NT2/D1 (cell line): ENCODE results near the gene CDH8.
A peak's percentile ranks its signal among the peaks of the same experiment; 100 is the strongest.

Source experiments
- DNase-seq: peaks from one replicate; pipeline ENCODE4 v3.0.0-alpha.2; 2011; ENCODE audit warnings: low read depth, low spot score
- H3K27me3 ChIP-seq: 2 replicates; pipeline ENCODE4 v1.6.0; 2011; ENCODE audit warnings: mild to moderate bottlenecking; ENCODE audit not compliant: insufficient read length, insufficient read depth
- H3K36me3 ChIP-seq: 2 replicates; pipeline ENCODE4 v1.6.1; 2011; ENCODE audit warnings: mild to moderate bottlenecking, low read length, mixed read lengths; ENCODE audit not compliant: insufficient read depth, insufficient read length
- H3K4me1 ChIP-seq: 2 replicates; pipeline ENCODE4 v1.5.1; 2011; ENCODE audit not compliant: insufficient read depth, insufficient read length
- H3K4me3 ChIP-seq: 2 replicates; pipeline ENCODE4 v1.5.1; 2011; ENCODE audit warnings: low read depth; ENCODE audit not compliant: insufficient read length
- H3K9ac ChIP-seq: 2 replicates; pipeline ENCODE4 v1.6.0; 2011; ENCODE audit warnings: low read depth; ENCODE audit not compliant: insufficient read length
- H3K9me3 ChIP-seq: 2 replicates; pipeline ENCODE4 v1.5.1; 2011; ENCODE audit warnings: mild to moderate bottlenecking, low read length; ENCODE audit not compliant: insufficient read depth
- SUZ12 ChIP-seq: IDR thresholded peaks from 2 replicates; pipeline ENCODE4 v1.6.1; 2011; ENCODE audit not compliant: insufficient read length, insufficient read depth; ENCODE audit errors: extremely low read depth
- YY1 ChIP-seq: IDR thresholded peaks from 2 replicates; pipeline ENCODE4 v1.6.1; 2011; ENCODE audit not compliant: insufficient read length, insufficient read depth
- ZNF274 ChIP-seq: IDR thresholded peaks from 2 replicates; pipeline ENCODE4 v1.6.1; 2011; ENCODE audit warnings: mild to moderate bottlenecking, low read depth, low read length

Gene CDH8, protein sequence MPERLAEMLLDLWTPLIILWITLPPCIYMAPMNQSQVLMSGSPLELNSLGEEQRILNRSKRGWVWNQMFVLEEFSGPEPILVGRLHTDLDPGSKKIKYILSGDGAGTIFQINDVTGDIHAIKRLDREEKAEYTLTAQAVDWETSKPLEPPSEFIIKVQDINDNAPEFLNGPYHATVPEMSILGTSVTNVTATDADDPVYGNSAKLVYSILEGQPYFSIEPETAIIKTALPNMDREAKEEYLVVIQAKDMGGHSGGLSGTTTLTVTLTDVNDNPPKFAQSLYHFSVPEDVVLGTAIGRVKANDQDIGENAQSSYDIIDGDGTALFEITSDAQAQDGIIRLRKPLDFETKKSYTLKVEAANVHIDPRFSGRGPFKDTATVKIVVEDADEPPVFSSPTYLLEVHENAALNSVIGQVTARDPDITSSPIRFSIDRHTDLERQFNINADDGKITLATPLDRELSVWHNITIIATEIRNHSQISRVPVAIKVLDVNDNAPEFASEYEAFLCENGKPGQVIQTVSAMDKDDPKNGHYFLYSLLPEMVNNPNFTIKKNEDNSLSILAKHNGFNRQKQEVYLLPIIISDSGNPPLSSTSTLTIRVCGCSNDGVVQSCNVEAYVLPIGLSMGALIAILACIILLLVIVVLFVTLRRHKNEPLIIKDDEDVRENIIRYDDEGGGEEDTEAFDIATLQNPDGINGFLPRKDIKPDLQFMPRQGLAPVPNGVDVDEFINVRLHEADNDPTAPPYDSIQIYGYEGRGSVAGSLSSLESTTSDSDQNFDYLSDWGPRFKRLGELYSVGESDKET

DNA sequence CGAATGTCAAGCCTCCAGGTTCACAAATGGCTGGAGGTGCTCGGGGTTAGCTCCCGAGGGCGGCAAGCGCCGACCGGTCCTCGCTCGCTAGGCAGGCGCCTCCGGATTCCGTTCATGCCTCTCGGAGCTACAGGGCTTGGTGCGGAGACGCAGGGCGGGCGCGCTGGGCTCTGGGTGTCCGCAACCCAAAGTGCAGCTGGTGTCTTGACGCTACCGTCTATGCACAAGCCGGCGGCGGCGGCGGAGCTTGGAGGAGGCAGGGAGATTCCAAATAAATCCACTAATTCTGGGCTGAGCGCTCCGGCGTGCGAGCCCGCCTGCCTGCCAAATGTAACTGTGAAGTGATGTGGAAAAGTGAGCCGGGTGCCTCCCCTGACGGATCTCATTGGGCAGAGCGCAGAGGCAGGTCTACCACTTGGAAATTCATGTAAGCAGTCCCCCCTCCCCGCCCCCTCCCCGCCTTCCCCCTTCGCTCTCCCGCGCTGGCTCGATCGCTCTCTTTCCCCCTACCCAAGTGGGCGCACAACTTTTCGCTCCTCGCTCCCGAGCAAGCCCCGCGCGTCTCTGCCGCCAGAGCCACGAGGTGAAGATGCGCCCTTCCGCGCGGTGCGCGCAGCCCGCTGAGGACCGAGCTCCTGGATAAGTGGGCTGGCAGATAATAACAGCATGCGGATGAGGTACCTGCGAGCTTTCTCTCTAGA lies at the start of gene CDH8:
TSS of gene CDH8 (minus strand) at position 338 of the 701 bp plus-strand sequence. CDS start 15,035 bp downstream, outside the sequence.
- TF ChIP-seq YY1 (no peak), SUZ12 (peak; percentile 7)
- peak; percentile 49 for DNase-seq
- peak within 1 kb of the TSS; percentile 69 for H3K9ac ChIP-seq
- no peaks in the 10 kb centered on the region for H3K36me3 ChIP-seq
- H3K4me1 ChIP-seq: peaks cover 4% of the 10 kb centered on the region
- peaks cover 80% of the 10 kb centered on the region for H3K27me3 ChIP-seq
- H3K4me3 ChIP-seq: peak within 1 kb of the TSS; percentile 59
- H3K9me3 ChIP-seq: no peaks in the 10 kb centered on the region

DNA sequence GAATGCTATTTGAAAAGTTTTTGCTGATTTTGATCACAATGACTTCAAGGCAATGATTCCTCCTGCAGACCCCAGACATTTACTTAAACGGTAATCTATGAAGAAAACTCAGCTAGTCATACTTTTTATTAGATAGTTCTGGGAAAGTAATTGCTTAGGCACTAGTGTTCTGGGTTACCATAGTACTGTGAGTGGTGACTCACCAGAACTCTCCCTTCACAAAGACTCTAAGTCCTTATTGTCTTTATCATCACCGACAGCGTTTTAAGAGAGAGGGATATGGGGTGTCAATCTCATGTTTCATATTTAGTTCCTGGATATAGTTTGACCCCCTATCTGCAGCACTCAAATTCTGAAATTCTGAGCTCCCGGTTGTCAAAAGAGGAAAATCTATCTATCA lies 43.0 kb upstream of the CDH8 start:
- H3K36me3 ChIP-seq: no peaks in the 10 kb centered on the region
- no peak overlapping the region for H3K9ac ChIP-seq
- H3K4me3 ChIP-seq: no peak overlapping the region
- no peak for TF ChIP-seq SUZ12
- TF ChIP-seq YY1: no peak
- no peak for TF ChIP-seq ZNF274
- no peak for DNase-seq
- no peaks in the 10 kb centered on the region for H3K27me3 ChIP-seq
- H3K9me3 ChIP-seq: no peaks in the 10 kb centered on the region
- no peaks in the 10 kb centered on the region for H3K4me1 ChIP-seq

DNA sequence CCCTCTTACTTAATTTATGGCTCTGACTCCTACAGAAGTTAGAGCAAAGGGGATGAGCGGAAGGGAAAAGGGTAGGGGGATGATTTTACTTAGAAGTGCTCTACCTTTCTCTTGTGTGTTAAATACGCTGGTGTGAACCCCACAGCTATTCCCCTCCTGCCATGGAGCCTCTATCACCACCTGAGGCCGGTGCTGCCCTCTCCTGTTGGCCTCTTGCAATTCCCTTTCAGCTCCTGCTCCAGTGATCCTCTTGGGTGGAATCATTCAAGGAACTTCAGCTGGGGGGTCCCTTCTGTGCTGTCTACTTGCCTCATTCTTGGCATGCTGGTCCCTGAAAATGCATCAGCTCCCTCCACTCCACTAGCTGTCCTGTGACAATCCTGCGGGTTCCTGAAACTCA lies 41.8 kb upstream of the CDH8 start:
- no peak for TF ChIP-seq SUZ12
- no peak for TF ChIP-seq YY1
- no peak for TF ChIP-seq ZNF274
- DNase-seq: peak; percentile 28
- no peaks in the 10 kb centered on the region for H3K9me3 ChIP-seq

GRCh38 chr16:62076886-62077285 lies 40.6 kb upstream of the CDH8 start:
- Histone ChIP-seq H3K9me3 (no peaks in the 10 kb centered on the region), H3K27me3 (no peaks in the 10 kb centered on the region), H3K36me3 (no peaks in the 10 kb centered on the region), H3K9ac (no peak overlapping the region), H3K4me1 (no peaks in the 10 kb centered on the region), H3K4me3 (no peak overlapping the region)
- no peak for TF ChIP-seq YY1
- no peak for TF ChIP-seq ZNF274
- no peak for TF ChIP-seq SUZ12
- DNase-seq: no peak

More for the DNA sequence above, 41.8 kb upstream of the CDH8 start:
- H3K4me1 ChIP-seq: no peaks in the 10 kb centered on the region
- H3K27me3 ChIP-seq: no peaks in the 10 kb centered on the region
- H3K4me3 ChIP-seq: no peak overlapping the region
- no peak overlapping the region for H3K9ac ChIP-seq
- H3K36me3 ChIP-seq: no peaks in the 10 kb centered on the region

DNA sequence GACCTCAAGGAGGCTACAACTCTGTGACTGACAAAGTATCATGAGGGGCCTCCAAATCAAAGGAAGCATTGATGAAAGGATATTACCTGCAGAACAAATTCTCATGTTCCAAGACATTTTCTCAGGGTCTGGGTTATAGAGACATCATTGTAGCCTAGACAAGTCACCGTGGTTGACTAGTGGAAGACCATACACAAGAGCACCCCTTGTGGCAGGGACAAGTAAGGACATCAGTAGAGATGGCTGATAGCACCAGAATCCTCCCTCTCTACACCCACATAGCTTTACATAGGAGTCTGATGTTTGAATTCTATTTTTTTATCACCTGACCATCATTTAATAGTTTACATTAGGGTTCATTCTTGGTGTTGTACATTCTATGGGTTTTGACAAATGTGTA lies 32.5 kb upstream of the CDH8 start:
- Histone ChIP-seq H3K9ac (no peak overlapping the region), H3K27me3 (no peaks in the 10 kb centered on the region), H3K4me3 (no peak overlapping the region), H3K36me3 (no peaks in the 10 kb centered on the region), H3K4me1 (no peaks in the 10 kb centered on the region), H3K9me3 (0 out of 2 replicates have a peak, but pooled peaks cover 6% of the 10 kb centered on the region)
- no peak for DNase-seq
- TF ChIP-seq YY1: no peak
- TF ChIP-seq ZNF274: no peak
- no peak for TF ChIP-seq SUZ12

GRCh38 chr16:62067981-62068380 lies 31.7 kb upstream of the CDH8 start:
- no peaks in the 10 kb centered on the region for H3K36me3 ChIP-seq
- DNase-seq: no peak
- H3K9me3 ChIP-seq: 0 out of 2 replicates have a peak, but pooled peaks cover 6% of the 10 kb centered on the region
- TF ChIP-seq SUZ12: no peak
- no peak for TF ChIP-seq YY1
- H3K4me1 ChIP-seq: no peaks in the 10 kb centered on the region
- no peak overlapping the region for H3K4me3 ChIP-seq
- H3K27me3 ChIP-seq: no peaks in the 10 kb centered on the region
- no peak overlapping the region for H3K9ac ChIP-seq

- H3K9ac ChIP-seq: no peak overlapping the region
- no peaks in the 10 kb centered on the region for H3K27me3 ChIP-seq
- no peaks in the 10 kb centered on the region for H3K4me1 ChIP-seq
- H3K36me3 ChIP-seq: no peaks in the 10 kb centered on the region
- DNase-seq: no peak
- no peak for TF ChIP-seq YY1
- TF ChIP-seq SUZ12: no peak
- no peak for TF ChIP-seq ZNF274
- 0 out of 2 replicates have a peak, but pooled peaks cover 6% of the 10 kb centered on the region for H3K9me3 ChIP-seq
- H3K4me3 ChIP-seq: no peak overlapping the region
Measured at GRCh38 chr16:62067182-62067581, 30.9 kb upstream of the CDH8 start.
